NCI-H226 (cell line): Measurements from ENCODE around the gene TSPAN9.

ENCODE experiments used
- DNase-seq: peaks from one replicate; pipeline ENCODE4 v3.0.0-alpha.2; 2015

The TSPAN9 gene

GRCh38 chr12:3257411-3257810 lies 180.2 kb downstream of the TSPAN9 start:
- DNase-seq, result no peak

DNA sequence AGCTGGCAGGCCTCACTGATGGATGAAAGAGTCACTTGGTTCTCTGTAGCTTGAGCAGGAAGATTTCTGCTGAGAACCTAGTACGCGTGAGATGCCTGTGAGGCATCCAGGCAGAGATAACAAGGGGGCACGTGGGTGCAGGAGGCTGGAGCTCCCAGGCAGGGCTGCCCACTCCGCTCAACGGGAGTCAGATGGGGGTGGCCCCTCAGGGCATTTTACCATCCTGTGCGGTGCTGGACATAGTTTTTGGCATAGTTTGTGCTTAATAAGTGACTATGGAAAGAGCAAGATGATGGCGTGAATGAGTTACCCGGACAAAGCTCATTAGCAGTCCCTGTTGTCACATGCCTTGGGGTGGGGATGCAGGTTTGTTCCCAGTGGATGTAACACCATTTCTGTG lies 182.8 kb downstream of the TSPAN9 start:
- DNase-seq, result no peak

GRCh38 chr12:3261782-3262359 lies 184.7 kb downstream of the TSPAN9 start:
- no peak for DNase-seq

DNA sequence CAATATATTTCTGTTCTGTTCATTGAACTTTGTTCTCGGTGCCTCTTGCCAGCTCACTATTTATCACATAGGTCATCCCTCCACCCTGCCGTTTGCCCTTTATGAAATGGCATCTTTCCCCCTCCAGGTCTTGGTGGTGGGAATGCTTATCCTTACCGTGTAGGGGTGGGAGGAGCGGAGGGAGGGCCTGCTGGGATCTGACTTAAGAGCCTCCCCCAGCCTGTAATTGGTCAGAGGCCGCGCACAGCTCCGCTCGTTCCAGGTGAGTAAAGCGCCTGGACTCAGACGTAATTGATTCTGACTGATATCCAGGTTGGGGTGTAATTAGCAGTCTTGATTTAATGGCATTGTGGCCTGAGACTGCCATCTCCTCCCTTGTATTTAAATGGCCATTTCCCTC lies 185.3 kb downstream of the TSPAN9 start:
- no peak for DNase-seq

DNA sequence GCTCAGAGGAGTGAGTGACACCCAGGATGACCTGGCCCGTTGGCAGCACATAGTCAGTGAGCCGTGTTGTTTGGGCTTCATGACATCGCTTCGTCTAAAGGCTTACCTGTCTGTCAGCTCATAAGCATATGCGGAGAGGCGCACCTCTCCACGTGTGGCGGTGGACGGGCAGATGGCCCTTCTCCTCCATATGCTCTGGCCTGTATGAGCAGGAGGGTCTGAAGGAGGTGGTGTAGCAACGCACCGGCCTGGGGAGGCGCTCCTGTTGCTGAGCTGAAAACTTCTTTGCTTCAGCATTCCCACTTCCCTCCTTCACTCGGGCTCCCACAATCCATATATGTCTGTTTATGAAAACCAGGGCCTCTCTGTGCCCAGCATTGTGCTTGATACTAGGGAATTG lies 186.1 kb downstream of the TSPAN9 start:
- no peak for DNase-seq

- no peak for DNase-seq
Measured at GRCh38 chr12:3263939-3264922, 187.1 kb downstream of the TSPAN9 start.

DNA sequence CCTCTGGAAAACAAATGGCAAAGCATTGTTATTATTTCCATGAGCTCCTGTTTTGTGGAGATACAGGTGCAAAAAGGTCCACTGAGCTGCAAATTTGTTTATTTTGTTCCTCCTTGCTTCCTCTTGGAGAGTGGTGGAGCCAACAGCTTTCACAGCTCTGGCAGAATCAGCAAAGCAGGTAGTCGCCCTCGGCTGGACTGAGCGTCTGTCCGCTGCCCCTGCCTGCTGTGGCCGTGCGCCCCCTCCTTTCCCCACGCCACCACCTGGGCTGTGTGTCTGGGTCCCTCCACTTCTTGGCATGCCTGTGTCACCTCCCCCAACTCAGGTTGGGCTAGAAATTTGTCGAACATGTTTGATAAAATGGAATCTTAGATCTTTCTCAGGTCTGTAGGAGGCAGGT lies 188.2 kb downstream of the TSPAN9 start:
- DNase-seq, result no peak

GRCh38 chr12:3266638-3267037 lies 189.5 kb downstream of the TSPAN9 start:
- no peak for DNase-seq

DNA sequence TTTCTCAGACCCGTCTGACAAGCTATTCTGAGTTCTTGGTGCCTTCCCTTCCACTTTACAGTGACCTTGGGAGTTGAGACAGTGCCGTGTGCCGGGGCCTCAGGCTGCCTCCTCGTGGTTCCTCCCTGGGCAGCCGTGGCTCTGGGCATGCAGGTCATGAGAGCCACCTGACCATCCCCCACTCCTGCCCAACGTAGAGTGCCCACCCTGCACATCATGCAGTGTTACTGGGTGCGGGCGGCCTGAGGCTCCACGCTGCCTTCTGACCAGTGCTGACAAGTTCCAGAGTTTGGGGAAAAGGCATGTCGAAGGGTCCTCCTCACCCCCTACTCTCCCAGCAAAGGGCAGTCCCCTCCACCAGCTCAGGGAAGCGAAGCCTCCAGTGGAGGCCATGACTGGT lies 190.5 kb downstream of the TSPAN9 start:
- no peak for DNase-seq

GRCh38 chr12:3269594-3269993 lies 192.4 kb downstream of the TSPAN9 start:
- no peak for DNase-seq

GRCh38 chr12:3271146-3271545 lies 194.0 kb downstream of the TSPAN9 start:
- no peak for DNase-seq

DNA sequence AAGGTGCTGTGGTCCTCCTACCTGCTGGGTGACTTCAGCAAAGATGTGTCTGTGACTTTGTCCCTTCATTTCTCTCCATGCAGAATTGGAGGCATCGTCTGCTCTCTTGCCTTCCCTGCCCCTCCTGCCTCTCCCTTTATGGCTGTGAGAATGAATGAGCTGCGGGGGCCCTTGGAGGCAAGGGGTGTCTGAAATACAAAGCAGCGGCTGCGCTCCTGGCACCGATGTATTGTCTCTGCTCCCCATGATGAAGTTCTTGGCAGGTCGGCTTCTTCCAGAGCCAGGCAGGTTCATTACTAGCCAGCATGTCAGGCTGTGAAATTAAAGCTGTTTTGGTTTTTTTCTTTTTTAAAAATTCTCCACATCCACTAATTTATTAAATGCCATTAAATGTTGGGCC lies 194.5 kb downstream of the TSPAN9 start:
- DNase-seq, result no peak

DNA sequence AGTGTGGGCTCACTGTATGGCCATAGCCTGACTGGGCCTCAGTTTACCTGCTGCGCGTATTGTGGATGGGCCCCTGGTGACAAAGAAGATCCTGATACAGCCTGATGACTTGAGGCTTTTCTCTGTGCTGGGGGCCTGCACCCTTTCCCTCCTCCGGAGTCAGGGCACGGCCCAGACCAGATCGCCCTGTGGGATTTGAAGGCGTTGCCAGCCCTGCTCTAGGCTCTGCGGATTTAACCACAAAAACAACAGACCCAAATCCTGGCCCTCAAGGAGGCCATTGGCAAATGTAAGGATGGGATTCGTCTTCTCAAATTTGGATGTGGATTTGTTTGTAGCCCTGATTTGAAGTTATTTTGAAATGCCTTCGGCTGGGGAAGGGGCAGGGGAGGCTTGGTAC lies 195.8 kb downstream of the TSPAN9 start:
- DNase-seq, result no peak

DNA sequence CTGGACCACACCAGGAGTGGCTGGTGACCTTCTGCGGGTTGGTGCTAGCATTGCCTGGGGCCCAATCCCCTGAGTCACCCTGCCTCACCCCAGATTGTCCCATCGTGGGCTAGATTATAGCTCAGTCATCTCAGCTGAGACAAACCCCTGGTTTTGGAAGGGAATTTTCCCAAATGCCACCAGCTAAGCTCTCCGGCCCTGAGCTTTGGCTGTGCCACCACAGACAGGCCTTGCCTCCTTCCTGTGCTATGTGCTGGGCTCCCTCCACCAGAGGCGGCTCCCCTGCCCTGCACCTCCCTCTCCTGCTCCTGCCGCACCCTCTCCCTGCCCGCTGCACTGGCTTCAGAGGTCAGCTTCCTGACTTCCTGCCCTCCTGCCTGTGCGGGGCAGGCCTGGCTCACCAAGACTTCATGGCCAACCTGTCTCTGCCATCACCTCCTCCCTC lies 196.3 kb downstream of the TSPAN9 start:
- DNase-seq, result peak; percentile 49

DNA sequence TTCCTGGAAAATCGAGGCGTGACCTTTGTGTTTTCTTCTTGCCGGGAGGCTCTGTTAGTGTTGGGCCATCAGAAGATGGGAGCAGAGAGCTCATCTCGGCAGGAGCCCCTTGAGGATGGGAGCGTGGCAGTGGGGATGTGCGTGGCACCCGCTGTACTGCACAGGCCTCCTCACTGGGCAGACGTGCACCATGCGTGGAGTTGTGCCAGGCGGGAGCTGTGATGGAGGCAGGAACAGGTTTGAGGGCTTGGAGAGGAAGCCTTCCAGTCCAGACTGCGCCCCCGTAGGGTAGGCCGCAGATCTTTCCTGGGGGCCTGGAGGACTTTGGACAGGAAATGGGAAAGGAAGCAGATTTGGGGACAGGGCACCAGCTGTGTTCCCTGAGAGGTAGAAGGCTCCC lies 197.5 kb downstream of the TSPAN9 start:
- no peak for DNase-seq

GRCh38 chr12:3275171-3276041 lies 198.2 kb downstream of the TSPAN9 start:
- peak; percentile 16 for DNase-seq

GRCh38 chr12:3276226-3276625 lies 199.0 kb downstream of the TSPAN9 start:
- DNase-seq, result no peak

DNA sequence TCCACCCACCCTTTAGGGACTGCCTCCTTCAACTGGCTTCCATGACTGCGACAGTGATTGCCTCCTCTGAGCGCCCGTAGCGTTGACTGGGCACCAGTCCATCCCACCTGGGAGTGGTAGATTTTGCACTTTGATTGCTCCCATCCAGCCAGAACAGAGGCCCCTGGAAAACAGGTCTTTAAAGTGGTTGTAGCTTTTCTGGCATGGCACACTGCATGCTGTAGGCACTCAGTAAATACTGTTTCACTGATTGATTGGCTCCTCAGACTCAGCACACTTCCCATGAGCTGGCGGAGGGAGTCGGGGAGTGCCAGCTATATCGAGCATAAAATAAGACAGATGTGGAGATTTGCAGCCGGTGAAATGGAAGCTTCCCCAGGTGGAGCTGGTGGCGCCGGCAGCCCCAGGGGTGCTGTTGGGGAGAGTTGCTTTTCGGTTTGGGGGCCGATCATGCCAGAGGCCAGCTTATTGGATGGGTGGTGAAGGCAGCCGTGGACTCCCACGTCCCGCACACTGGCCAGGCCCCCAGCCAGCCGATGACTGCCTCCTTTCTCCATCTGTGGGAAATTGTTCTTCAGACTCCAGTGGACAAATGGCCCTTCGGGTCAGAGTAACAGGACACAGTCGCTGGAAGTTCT lies 200.2 kb downstream of the TSPAN9 start:
- no peak for DNase-seq

DNA sequence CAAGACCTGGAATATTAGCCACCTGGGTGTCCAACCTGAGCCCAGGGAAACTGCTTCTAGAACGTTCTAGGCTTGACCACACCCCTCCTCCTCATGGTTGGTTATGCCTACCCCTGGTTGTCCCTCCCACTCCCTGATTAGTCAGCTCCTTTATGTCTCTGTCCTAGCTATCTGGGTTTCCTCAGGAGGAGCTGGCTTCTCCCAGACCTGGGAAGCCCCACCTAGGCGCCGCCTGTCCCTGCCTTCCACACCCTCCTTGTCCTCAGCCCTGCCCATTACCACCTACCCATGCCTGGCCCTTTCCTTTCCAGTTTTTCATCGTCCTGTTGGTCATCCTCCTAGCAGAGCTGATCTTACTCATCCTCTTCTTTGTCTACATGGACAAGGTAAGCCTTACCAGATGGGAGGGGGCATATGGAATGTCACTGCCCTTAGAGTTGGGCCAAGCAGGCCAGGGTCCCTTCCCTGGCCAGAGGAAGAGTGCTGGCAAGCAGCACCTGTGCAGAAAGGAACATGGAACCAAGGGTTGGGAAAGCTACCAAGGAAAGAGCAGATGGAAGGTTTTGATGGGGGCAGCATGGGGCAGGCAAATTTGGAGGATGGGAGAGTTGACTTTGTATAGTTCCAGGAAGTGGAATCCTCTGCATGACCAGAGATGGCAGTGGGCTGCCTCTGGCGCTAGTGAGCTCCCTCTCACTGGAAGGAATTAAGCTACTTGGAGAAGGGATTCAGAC lies 201.7 kb downstream of the TSPAN9 start:
- DNase-seq, result peak; percentile 39

GRCh38 chr12:3279415-3279780 lies 202.2 kb downstream of the TSPAN9 start:
- DNase-seq, result no peak

DNA sequence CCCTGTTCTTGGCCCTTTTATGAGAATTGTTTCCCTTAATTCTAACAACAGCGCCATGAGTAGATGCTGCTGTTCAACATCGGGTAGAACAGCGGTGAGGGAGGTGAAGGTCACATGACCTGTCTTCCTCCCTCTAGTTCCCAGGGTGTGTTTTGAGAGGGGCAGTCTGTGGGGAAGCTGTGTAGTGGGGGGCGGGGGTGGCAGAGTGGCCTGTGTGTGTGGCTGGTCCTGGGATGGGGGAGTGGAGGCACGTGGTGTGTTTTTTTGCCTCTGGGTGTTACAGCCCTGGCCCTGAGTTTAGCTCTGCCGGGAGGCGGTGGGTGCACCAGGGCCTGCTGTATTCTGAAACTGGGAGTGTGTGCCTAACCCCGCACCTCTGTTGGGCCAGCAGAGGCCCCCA lies 202.7 kb downstream of the TSPAN9 start:
- no peak for DNase-seq

GRCh38 chr12:3280967-3281366 lies 203.8 kb downstream of the TSPAN9 start:
- DNase-seq, result no peak
